Measurements from ENCODE around the gene MRAP.

- TF ChIP-seq, protein P1, sequence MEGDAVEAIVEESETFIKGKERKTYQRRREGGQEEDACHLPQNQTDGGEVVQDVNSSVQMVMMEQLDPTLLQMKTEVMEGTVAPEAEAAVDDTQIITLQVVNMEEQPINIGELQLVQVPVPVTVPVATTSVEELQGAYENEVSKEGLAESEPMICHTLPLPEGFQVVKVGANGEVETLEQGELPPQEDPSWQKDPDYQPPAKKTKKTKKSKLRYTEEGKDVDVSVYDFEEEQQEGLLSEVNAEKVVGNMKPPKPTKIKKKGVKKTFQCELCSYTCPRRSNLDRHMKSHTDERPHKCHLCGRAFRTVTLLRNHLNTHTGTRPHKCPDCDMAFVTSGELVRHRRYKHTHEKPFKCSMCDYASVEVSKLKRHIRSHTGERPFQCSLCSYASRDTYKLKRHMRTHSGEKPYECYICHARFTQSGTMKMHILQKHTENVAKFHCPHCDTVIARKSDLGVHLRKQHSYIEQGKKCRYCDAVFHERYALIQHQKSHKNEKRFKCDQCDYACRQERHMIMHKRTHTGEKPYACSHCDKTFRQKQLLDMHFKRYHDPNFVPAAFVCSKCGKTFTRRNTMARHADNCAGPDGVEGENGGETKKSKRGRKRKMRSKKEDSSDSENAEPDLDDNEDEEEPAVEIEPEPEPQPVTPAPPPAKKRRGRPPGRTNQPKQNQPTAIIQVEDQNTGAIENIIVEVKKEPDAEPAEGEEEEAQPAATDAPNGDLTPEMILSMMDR (IDR thresholded peaks at IDR 0.05), result no peak
- TF ChIP-seq POLR2A (IDR thresholded peaks at IDR 0.05), result no peak
Measured at GRCh38 chr21:32261929-32262328, 36.7 kb upstream of the MRAP start.
